Right lobe of liver (tissue), 4 donors: ENCODE measurements around the gene DRAM1.

Source experiments
- CTCF ChIP-seq, 4 donors: fragments of 200-600 bp in 3 of 4; fragments of 450-650 bp in 1 of 4; IDR thresholded peaks; one replicate each; pipeline versions ENCODE4 v1.5.1 to v1.8.0; 2016 to 2022; ENCODE audit warnings: antibody characterized with exemption in 4 of 4, mild to moderate bottlenecking in 2 of 4
- POLR2A ChIP-seq: fragments of 450-650 bp; IDR thresholded peaks from one replicate; pipeline ENCODE4 v1.6.1; 2017; ENCODE audit warnings: antibody characterized with exemption, mild to moderate bottlenecking
- donor health status: DM: no; HTN: no; CAD: no.
- donor health status: DM: no; HTN: no; CAD: no.
- donor health status: DM: no; HTN: yes; CAD: no.

GRCh38 chr12:101863981-101864380, 13.4 kb upstream of the DRAM1 start:
- no peak for TF ChIP-seq POLR2A
- no peak for TF ChIP-seq CTCF (IDR thresholded peaks at IDR 0.05)
